ENCODE measurements around the gene CEMIP.

The CEMIP gene

DNA sequence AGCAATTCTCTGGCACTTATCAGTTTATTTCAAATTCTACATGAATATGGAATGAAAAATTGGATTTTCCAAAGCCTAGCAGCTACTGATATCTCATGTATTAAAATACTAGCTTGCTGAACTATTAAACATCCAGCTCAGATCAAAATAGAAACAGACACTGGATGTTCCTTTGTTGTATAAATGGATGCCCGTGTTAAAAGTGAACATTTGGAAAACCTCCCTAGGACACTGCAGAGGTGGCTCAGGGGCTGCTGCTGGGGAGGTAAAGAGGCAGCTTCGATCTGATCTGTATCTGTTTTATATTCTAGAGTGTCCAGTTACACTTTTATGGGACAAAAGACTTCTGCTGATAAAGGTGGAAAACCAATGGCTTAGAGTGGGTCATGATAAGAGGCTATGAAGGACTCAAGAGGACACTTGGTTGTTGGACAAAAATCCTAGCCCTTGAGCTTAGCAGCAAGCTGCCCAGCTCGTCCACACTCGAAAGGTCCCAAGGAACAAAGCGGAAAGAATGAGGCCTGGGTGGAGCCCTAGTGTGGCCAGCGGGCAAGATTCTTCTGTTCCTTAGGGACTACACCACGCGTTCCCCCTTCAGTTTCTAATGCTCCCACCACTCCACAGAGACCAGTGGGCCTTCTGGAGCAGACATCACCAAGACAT is 200.5 kb downstream of the CEMIP start:
- DNase-seq (ENCODE audit: low read depth): no peak

DNA sequence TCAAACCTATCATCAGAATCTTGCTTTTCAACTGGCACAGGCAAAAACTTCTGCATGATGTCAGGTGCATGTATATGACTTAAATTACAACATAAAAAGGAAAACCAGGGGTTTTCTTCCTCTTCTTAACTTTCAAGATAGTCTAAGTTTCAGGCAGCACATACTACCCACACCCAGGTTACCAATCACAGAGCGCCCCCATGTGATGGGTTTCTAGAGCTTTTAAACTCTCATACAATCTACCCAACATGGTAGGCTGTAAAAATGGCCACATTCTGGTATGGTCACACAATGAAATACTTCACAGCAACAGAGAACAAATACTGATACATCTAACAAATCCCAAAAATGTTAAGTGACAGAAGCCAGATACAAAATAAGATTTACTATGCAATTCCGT is 203.0 kb downstream of the CEMIP start:
- DNase-seq (ENCODE audit: low read depth): no peak

DNA sequence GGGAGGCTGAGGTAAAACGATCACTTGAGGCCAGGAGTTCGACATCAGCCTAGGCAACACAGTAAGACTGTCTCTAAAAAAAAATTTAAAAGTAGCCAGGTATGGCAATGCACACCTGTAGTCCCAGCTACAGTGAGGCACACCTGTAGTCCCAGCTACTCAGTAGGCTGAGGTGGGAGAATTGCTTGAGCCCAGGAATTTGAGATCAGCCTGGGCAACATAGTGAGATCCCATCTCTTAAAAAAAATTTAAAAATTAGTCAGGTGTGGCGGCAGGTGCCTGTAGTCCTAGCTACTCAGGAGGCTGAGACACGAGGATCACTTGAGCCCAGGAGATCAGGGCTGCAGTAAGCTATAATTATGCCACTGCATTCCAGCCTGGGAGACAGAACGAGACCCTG is 203.7 kb downstream of the CEMIP start:
- DNase-seq (ENCODE audit: low read depth): no peak

DNA sequence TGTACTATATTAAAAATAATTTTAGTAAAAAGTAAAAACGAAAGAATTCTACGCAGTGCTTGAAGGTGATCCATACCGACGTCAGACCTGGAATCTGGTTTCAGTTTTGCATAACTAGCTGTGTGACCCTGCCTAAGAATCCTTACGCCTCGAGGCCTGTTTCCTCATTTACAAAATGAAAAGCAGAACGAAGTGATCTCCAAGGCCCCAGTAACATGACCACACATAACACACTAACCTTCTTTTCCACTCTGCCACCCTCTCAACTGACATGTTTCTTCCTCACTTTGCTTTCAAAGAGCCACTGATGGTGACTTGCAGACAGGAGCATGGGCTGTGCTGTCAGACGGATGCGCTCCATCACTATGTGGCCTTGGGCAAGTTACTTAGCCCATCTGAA is 205.7 kb downstream of the CEMIP start:
- DNase-seq (ENCODE audit: low read depth): no peak

DNA sequence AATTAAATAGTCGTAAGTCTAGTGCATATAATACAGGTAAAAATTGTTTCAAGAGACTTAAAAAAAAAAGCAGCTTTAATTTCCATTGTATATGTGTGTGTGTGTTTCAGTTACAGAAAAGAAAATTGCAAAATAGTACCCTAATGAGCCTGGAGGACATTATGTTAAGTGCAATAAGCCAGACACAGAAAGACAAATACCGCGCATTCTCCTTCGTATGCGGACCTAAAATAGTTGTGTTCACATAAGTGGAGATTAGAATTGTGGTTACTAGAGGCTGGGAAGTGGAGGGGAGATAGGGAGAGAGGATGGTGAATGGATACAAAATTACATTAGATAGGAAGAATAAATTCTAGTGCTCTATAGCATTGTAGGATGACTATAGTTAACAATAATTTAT is 206.8 kb downstream of the CEMIP start:
- DNase-seq (ENCODE audit: low read depth): no peak

DNA sequence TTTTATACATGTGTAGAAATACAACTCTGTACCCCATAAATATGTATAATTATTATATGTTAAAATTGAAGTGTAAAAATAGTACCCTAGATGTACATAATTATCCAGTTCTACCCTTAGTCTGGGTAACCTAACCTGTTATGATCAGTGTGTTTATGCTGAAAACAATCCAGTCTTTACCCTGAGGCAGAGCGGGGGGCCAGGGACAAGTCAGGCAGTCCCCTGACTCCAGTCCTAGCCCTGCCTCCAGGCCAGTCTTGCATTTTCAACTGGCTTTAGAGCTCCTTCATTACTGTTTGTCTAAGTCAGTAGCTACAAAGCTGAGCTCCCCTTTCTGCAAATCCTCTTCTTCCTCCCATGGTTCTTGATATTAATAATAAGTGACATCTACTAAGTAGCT is 207.3 kb downstream of the CEMIP start:
- DNase-seq (ENCODE audit: low read depth): no peak

DNA sequence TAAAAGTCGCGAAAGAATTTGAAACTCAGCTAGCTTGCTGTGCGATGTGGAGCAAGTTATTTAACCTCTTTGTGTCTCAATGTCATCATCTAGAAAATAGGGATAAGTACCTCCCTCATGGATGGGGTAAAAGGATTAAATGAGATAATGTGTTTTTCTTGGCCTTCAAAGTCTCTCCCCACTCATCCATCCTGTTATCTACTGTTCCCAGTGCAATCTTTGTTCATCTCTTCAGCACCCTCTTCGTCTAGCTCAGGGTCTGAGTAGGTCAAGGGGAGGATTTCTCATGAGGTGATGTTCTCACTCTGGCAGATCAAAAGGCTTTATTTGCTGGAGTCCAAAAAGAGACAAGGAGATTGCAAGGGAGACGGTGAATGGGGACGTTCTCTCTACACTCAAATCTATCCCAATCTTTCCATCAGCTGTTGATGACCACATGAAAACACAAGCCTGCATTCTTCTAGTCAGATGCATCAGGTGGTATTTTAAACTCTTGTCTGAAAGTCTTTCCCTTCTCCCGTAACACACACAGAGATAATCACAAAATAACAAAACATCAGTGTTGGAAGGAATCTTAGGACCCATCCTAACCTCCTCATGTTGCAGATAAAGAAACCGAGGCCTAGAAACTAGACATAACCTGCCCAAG is 209.1 kb downstream of the CEMIP start:
- DNase-seq (ENCODE audit: low read depth): no peak

DNA sequence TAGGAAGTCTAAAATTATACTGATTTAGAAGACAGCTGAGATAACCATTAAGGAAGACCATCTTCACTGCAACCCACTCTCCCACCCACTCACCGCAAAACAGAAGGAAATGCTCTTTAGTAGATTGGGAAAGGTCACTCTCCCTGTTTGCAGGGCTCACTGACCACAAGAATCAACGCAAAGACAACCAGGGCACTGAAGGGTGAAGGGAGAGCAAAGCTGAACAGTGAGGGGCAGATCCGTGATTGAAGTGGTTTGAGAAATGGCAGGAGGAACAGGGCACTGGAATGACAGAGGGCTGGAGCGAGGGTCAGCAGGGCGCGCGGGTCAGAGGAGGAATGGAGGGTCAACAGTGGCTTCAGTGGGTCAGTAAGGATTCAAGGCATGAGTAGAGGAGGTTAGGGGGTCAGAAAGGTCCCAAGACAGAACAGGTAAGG is 209.9 kb downstream of the CEMIP start:
- no peak for DNase-seq (ENCODE audit: low read depth)

DNA sequence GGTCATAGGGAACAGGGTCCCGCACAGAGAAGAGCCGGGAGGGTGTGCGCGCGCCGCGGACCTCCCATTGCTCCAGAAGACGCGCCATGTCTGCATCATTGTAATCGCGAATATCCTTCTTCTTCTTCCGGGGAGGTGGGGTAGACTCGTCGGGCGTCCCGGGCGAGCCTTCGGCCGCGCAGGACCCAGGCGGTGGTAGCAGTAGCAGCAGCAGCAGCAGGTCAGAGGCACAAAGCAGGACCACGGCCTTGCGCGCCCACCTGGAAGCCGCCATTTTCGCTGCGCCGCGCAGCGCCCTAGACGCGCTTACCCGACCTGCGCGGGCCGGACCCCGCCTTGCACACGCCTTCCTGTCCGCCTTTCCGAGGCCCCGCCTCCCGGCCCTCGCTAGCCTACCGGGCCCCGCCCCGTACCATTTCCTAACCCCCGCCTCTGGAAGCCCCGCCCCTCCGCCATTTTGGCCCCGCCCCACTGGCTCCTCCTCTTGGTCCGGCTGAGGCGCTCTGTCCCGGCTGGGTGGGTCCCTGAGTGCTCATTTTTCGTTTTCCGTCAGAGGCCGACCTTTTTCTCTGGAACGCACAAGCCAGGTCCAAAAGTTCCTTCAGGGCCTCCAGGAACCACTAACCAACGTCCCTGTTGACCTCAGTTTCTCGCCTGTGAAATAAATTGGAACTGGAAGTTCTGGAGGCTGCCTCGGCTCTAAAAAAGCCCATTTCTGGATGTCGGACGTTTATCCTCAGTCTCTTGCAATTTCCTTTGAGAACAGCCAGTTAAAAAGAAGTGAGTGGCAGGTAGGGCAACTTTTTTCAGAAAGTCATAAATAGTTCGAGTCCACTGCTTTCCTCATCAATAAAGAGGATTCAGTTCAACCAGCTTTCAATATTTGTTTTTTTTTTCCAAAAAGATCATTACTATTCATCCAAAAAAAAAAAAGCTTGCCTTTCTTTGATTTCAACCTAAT is 210.6 kb downstream of the CEMIP start, which contains the start of gene MESD:
MESD (minus strand) TSS at position 302 of the 961 bp plus-strand sequence; CDS start at position 274, 28 bp downstream.
- peak; percentile 94 for DNase-seq (ENCODE audit: low read depth)

DNA sequence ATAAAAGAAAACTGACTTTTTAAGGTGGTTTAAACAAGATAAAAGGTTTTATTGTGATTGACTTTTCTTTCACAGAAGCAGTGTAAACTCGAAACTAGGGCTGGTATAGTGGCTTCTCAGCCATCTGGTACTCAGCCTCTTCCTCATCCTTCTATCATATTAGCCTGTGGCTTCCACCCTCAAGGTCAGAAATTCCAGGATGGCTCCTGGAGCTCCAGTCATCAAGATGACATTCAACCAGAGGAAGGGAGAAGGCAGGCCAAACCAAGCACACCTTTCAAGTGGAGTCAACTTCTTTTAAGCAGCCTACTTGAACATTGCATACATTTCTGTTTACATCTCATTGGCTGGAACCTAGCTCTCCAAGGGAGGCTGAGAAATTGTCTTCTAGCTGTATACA is 211.8 kb downstream of the CEMIP start:
- DNase-seq (ENCODE audit: low read depth): no peak

DNA sequence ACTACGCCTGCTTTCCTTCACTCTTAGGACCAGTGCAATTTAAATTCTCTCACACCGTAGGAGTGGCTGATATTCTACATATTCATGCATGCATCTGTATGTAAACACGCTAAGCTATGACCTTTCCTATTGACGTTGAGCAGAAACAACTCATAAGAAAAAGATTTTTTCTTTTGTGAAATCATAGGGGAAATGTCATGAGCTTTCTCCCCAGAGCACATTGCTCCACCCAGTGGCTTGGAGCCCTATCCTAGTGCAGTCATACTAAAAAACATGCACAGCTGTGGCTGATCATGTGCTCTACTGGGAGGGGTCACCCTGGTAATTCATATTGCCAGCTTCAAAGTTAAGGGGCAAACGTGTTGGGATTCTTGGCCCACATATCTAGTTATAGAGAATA is 212.3 kb downstream of the CEMIP start:
- no peak for DNase-seq (ENCODE audit: low read depth)

DNA sequence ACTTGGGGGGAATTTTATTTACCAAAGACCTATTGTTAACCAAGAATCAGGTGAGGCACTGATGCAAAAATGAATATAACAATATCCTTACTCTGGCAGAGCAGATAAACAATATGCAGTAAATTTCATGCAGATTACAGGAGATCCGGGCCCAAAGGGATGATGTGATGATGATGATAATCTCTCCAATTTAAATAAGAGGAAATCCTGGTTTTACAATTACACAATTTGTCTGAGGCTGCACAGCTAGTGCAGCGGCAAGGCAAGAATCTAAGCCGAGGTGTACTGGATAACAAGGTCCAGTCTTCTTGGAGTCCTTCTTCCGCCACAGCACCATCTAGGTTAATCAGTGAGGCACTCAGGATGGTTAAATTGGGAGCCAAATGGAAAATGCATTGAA is 212.8 kb downstream of the CEMIP start:
- DNase-seq (ENCODE audit: low read depth): no peak

DNA sequence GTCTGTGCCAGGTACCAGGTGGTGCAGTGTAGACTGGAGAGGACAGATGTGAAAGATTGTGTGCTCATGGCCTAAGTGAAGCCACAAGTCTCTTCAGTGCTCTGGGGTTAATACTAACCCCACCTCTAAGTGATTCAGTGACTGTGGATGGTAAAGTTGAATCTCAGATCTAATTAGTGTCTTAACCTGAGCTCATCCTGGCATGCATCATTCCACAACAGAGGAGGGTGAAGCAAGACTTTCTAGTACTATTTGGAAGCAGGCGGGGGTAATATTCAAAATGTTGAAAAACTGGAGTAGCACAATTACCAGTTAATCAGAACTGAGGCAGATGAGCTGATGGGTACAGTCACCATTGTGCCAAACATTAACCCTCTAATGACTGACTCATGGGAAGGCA is 213.3 kb downstream of the CEMIP start:
- no peak for DNase-seq (ENCODE audit: low read depth)

DNA sequence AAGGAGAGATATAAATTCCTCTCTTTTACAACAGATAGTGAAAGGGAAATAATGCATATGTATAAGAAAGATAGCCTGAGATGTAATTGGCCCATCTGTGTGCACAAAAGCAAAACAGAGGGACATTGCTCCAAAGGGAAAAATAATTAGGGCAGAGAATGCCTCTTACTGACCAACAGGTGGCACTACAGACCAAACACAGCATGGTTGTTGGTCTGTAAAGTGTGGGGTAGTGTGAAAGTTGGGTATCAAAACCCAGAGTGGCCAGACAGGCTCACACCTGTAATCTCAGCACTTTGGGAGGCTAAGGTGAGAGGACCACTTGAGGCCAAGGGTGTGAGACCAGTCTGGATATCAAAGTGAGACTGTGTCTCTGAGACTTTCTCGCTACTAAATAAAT is 217.1 kb downstream of the CEMIP start:
- DNase-seq (ENCODE audit: low read depth): no peak

DNA sequence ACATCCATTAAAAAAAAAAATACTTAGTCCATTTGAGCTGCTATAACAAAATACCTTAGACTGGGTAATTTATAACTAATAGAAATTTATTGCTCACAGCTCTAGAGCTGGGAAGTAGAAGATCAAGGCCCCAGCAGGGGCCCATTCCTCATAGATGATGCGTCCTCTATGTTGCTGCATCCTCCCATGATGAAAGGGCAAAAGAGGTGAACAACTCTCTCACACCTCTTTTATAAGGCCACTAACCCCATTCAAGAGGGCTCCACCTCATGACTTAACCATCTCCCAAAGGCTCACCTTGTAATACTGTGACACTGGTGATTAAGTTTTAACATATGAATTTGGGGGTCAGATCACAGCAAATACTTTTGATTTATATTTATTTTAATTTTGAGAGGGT is 218.5 kb downstream of the CEMIP start:
- no peak for DNase-seq (ENCODE audit: low read depth)

DNA sequence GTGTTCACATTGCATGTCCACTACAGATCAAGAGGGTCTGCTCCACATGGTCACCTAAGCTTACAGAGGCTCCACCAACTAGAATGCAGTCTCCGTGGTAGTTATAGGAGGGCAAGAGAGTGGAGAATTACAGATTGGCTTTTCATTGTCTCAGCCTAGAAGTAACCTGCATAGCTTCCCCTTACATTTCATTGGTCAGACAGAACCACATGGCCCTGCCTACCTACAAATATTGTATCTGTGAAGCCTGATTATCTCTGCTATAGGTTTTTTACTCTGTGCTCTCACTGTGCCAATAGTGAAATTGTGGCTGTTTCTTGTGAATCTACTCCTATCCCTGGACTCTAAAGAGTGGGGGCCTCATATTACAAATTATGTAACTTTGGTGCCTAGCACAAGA is 219.1 kb downstream of the CEMIP start:
- DNase-seq (ENCODE audit: low read depth): no peak

DNA sequence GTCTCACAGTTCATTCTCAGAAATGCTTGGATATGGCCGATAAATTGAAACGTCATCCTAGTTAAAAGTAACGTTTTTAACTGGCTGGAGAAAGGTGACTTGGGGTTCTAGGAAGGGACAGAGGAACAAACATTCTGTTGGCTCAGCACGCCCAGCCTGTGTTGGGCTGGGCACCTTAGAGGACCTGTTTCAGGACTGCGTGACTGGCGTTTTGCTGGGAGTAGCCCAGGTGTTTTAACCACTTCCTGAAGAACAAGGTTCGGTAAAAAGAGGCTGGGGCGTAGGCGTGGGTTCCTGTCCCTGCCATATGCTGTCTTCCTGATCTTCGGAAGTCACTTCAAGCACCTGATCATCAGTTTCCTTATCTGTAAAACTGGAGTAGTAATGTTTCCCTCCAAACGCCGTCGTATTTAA is 220.5 kb downstream of the CEMIP start:
- peak; percentile 37 for DNase-seq (ENCODE audit: low read depth)

DNA sequence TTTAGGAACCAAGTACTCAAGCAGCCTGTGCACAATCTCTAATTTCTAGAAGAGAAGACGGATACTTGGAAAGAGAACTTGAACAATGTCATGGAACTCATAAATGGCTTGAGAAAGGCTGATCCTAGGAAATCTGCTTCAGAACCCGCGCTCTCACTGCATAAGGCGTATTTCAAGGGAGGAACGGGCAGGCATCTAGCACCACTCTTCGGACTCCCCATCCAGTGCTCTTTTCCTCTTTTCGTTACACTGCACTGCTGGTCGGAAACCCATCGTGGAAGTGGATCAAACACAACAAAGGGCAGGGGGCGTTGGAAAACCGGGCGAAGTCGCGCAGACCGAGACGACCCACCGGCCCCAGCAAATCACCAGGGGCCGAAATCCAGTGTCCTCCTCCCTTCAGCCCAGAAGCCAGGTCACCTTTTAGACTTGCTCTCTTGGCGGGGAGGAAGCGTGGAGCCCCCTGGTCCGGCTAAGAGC is 221.0 kb downstream of the CEMIP start:
- no peak for DNase-seq (ENCODE audit: low read depth)

DNA sequence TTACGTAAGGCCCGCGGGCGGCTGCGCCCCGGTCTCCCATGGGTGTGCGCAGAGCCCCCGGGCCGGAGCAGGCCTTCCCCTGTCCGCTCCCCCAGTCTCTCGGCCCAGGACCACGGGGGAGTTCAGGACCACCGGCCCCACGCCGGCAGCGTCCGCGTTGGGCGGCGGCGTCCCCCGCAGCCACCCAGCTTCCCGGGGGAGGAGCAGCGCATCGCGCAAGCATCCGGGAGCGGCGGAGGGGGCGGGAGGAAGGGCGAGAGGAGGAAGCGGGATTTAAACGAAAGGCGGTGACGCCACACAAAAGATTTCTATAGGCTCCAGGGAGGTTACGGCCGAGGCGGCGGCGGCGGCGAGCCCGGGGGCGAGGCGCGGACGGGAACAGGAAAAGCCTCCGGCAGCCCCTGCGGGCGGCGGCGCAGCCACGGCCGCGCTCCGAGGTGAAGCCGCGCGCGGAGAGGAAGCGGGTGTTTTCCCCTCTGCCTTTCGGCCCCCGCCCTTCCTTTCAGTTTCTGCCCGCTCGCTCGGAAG is 221.5 kb downstream of the CEMIP start, which contains the start of gene TLNRD1:
TLNRD1 (plus strand) TSS at position 300 of the 528 bp plus-strand sequence. CDS start 1,349 bp downstream, outside the sequence.
- peak; percentile 68 for DNase-seq (ENCODE audit: low read depth)
